OCI-LY7 (cell line): ENCODE measurements around the gene RAET1E.

Experiments
- CTCF ChIP-seq: fragments of 200-600 bp; sonication (generic); conservative IDR thresholded peaks from 2 replicates; pipeline ENCODE4 v1.5.1; 2014; ENCODE audit warnings: mild to moderate bottlenecking, antibody characterized with exemption, low read length, moderate library complexity, mixed read lengths
- EZH2phosphoT487 ChIP-seq: fragments of 200-600 bp; sonication (generic); IDR thresholded peaks from 2 replicates; pipeline ENCODE4 v1.6.1; 2018; ENCODE audit warnings: low read depth, borderline replicate concordance, mild to moderate bottlenecking, mixed run types, antibody characterized with exemption, low read length, moderate library complexity, mixed read lengths

- TF ChIP-seq CTCF = no peak
- no peak for TF ChIP-seq EZH2phosphoT487
These were observed 40.4 kb downstream of the RAET1E start for GRCh38 chr6:149857541-149857940.
